B cell (primary cell): ENCODE measurements around the gene ARHGEF38. TPM values are rescaled to one million over a fixed set of nuclear protein-coding genes. Genes with fewer than 3 reads are reported as not detected.

Source experiments
- ATAC-seq: fragments of 200-7000 bp; cut with Tn5 transposase; one replicate; pipeline ENCODE4 v1.10.0; 2021; ENCODE audit warnings: low read depth, mild to moderate bottlenecking, moderate number of reproducible peaks, moderate library complexity
- CTCF ChIA-PET: fragments of 350-600 bp; sonication (Branson Sonifier 250); formaldehyde crosslinking; loops from one replicate; lab custom pipeline; 2021; ENCODE audit warnings: antibody characterized with exemption, inconsistent platforms; lab: Charles Lee
- POLR2A ChIA-PET: fragments of 350-600 bp; sonication (Branson Sonifier 250); formaldehyde crosslinking; loops from one replicate; lab custom pipeline; 2021; ENCODE audit warnings: antibody characterized with exemption; lab: Charles Lee
- DNase-seq: peaks from one replicate; pipeline ENCODE4 v3.0.0; 2013
- H2AFZ ChIP-seq: 2 replicates; pipeline ENCODE4 v1.6.1; 2012; ENCODE audit warnings: mild to moderate bottlenecking, low read depth, low read length; ENCODE audit not compliant: insufficient read depth, poor library complexity, severe bottlenecking
- H3K27ac ChIP-seq, 2 donors: 1 replicate in 1 of 2; 2 replicates in 1 of 2; pipeline ENCODE4 v1.5.1; 2012 to 2013; ENCODE audit warnings: low read length in 2 of 2, mild to moderate bottlenecking in 2 of 2, moderate library complexity in 1 of 2
- H3K27me3 ChIP-seq, 4 experiments: fragments of 200-600 bp in 1 of 4; sonication (generic) in 1 of 4; replicated peaks in 1 of 4; 1 replicate in 2 of 4; 2 replicates in 2 of 4; pipeline versions ENCODE4 v1.6.1 to v1.7.0; 2013 to 2016; ENCODE audit warnings: low read length in 3 of 4, mild to moderate bottlenecking in 2 of 4, mixed read lengths in 1 of 4, moderate library complexity in 1 of 4; ENCODE audit not compliant: insufficient read depth in 4 of 4, control insufficient read depth in 3 of 4; ENCODE audit errors: control extremely low read depth in 1 of 4
- H3K36me3 ChIP-seq, 2 experiments: replicated peaks in 1 of 2; 1 replicate in 1 of 2; 2 replicates in 1 of 2; pipeline versions ENCODE4 v1.6.1 to v1.7.1; 2013; ENCODE audit warnings: low read length in 1 of 2; ENCODE audit not compliant: insufficient read depth in 2 of 2, control insufficient read depth in 1 of 2; ENCODE audit errors: control extremely low read depth in 1 of 2, extremely low read depth in 1 of 2
- H3K4me1 ChIP-seq, 2 donors: fragments of 200-600 bp in 1 of 2; sonication (generic) in 1 of 2; 1 replicate in 1 of 2; 2 replicates in 1 of 2; pipeline versions ENCODE4 v1.5.1 to v1.6.1; 2013 to 2017; ENCODE audit warnings: low read length in 2 of 2; ENCODE audit not compliant: control insufficient read depth in 2 of 2, insufficient read depth in 2 of 2
- H3K4me2 ChIP-seq: replicated peaks from 2 replicates; pipeline ENCODE3; 2012; ENCODE audit warnings: mild to moderate bottlenecking, low read depth, low read length; ENCODE audit not compliant: poor library complexity, severe bottlenecking
- H3K4me3 ChIP-seq, 5 experiments: fragments of 200-600 bp in 1 of 5; sonication (generic) in 1 of 5; 1 replicate in 3 of 5; 2 replicates in 2 of 5; pipeline versions ENCODE4 v1.5.1 to v1.7.0; 2011 to 2016; ENCODE audit warnings: low read length in 4 of 5, mild to moderate bottlenecking in 4 of 5, low read depth in 2 of 5, control low read depth in 1 of 5, moderate library complexity in 1 of 5; ENCODE audit not compliant: insufficient read depth in 1 of 5; ENCODE audit errors: control extremely low read depth in 1 of 5, extremely low read depth in 1 of 5
- H3K79me2 ChIP-seq: fragments of 200-600 bp; sonication (generic); one replicate; pipeline ENCODE4 v1.6.0; 2016; ENCODE audit warnings: low read length; ENCODE audit not compliant: control insufficient read depth, insufficient read depth
- H3K9ac ChIP-seq: fragments of 200-600 bp; sonication (generic); 2 replicates; pipeline ENCODE4 v1.6.1; 2017; ENCODE audit warnings: mild to moderate bottlenecking, low read length, moderate library complexity
- H3K9me3 ChIP-seq, 3 donors: one replicate each; pipeline versions ENCODE4 v1.6.1 to v1.7.1; 2013; ENCODE audit warnings: low read length in 2 of 3; ENCODE audit not compliant: control insufficient read depth in 2 of 3, insufficient read depth in 1 of 3; ENCODE audit errors: control extremely low read depth in 1 of 3
- H4K20me1 ChIP-seq: 2 replicates; pipeline ENCODE4 v1.6.0; 2012; ENCODE audit warnings: mild to moderate bottlenecking, low read length; ENCODE audit not compliant: insufficient read depth, control insufficient read depth, poor library complexity, severe bottlenecking
- H3K27ac Mint-ChIP-seq: one replicate; pipeline ENCODE4 v1.8.0; 2021; ENCODE audit warnings: mixed read lengths
- H3K27me3 Mint-ChIP-seq: one replicate; pipeline ENCODE4 v1.8.0; 2021; ENCODE audit warnings: mixed read lengths
- H3K4me1 Mint-ChIP-seq: one replicate; pipeline ENCODE4 v1.8.0; 2021; ENCODE audit warnings: mixed read lengths
- H3K4me3 Mint-ChIP-seq: one replicate; pipeline ENCODE4 v1.8.0; 2021; ENCODE audit warnings: mixed read lengths
- H3K9me3 Mint-ChIP-seq: one replicate; pipeline ENCODE4 v1.8.0; 2022; ENCODE audit warnings: mixed read lengths; ENCODE audit not compliant: insufficient read depth
- EZH2 ChIP-seq: IDR thresholded peaks from 2 replicates; pipeline ENCODE4 v1.6.1; 2012; ENCODE audit warnings: borderline replicate concordance, low read depth, mild to moderate bottlenecking, moderate library complexity, low read length; ENCODE audit not compliant: insufficient read depth, poor library complexity, severe bottlenecking
- WGBS: methylation state at CpG from one replicate; pipeline ENCODE4 v1.1.5; 2013; ENCODE audit warnings: missing lambda C conversion rate; ENCODE audit not compliant: insufficient coverage; 5-methylcytosine and 5-hydroxymethylcytosine counted together
- intact Hi-C: fragments of 100-400 bp; cut with micrococcal nuclease; formaldehyde crosslinking; loops from one replicate; pipeline ENCODE4 v1.10.0; 2022
- polyA plus RNA-seq: library from polyadenylated mRNA; depleted of rRNA; stranded (reverse); fragments of >200 nt; gene quantifications from 2 replicates; pipeline ENCODE4 v1.2.3, GENCODE V29; 2012
- total RNA-seq, 2 donors: library from RNA; stranded (reverse); fragments of 120-200 nt in 1 of 2; gene quantifications; 1 replicate in 1 of 2; 2 replicates in 1 of 2; pipeline versions ENCODE4 v1.2.3 to v1.2.4, GENCODE V29; 2013 to 2022
- TF ChIP-seq, protein P1 (sequence below): fragments of 200-600 bp; IDR thresholded peaks from one replicate; pipeline ENCODE4 v1.8.0; 2022; ENCODE audit warnings: antibody characterized with exemption, mild to moderate bottlenecking

ARHGEF38 gene
- total and polyA plus RNA-seq, 2 donors (not counting 1 experiment from before 2014, with no cell fraction given): not detected

DNA sequence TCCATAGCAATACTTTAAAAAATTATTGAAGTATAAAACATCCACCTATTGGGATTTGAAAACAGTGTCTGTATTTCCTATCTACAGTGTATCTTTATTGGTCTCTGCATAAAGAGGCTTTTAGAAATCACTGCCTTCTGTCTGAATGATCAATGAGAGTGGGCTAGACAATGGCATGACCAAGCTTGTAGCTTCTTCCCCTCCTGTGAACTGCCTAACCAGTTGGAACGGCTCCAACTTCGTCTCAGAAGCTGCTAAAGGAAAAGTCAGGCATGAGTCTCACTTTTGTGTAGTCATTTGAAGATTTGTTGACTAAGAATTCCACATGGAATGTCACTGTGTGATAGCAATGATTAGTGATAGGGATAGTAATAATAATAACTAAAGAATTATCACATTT, 91.8 kb downstream of the ARHGEF38 start:
- no peaks in the 10 kb centered on the region for H3K4me1 ChIP-seq
- no peak overlapping the region for H3K4me2 ChIP-seq
- WGBS: no CpG with 5 or more reads among the region's 2 CpGs
- H3K9ac ChIP-seq: no peak overlapping the region
- Mint-ChIP-seq H3K9me3 (no peaks in the 10 kb centered on the region), H3K27me3 (peaks cover 17% of the 10 kb centered on the region), H3K4me3 (no peak overlapping the region), H3K4me1 (no peaks in the 10 kb centered on the region), H3K27ac (no peak overlapping the region)
- ATAC-seq (no peak), DNase-seq (no peak)
- intact Hi-C loops: no loop called here
- no peaks in the 10 kb centered on the region for H3K79me2 ChIP-seq
- no peaks in the 10 kb centered on the region for H3K36me3 ChIP-seq
- no peaks in the 10 kb centered on the region for H3K9me3 ChIP-seq
- TF ChIP-seq, protein P1, sequence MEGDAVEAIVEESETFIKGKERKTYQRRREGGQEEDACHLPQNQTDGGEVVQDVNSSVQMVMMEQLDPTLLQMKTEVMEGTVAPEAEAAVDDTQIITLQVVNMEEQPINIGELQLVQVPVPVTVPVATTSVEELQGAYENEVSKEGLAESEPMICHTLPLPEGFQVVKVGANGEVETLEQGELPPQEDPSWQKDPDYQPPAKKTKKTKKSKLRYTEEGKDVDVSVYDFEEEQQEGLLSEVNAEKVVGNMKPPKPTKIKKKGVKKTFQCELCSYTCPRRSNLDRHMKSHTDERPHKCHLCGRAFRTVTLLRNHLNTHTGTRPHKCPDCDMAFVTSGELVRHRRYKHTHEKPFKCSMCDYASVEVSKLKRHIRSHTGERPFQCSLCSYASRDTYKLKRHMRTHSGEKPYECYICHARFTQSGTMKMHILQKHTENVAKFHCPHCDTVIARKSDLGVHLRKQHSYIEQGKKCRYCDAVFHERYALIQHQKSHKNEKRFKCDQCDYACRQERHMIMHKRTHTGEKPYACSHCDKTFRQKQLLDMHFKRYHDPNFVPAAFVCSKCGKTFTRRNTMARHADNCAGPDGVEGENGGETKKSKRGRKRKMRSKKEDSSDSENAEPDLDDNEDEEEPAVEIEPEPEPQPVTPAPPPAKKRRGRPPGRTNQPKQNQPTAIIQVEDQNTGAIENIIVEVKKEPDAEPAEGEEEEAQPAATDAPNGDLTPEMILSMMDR: no peak
- no peak for TF ChIP-seq EZH2
- no peak overlapping the region for H3K27ac ChIP-seq
- ChIA-PET POLR2A (no interaction called here), CTCF (interaction anchor here (0.6 kb wide), 1 partner anchor 66 kb away, joined by 3 read pairs; no protein-coding TSS in a partner anchor)
- no peaks in the 10 kb centered on the region for H4K20me1 ChIP-seq
- H3K4me3 ChIP-seq: no peak overlapping the region
- H2AFZ ChIP-seq: no peak overlapping the region
- H3K27me3 ChIP-seq: no peaks in the 10 kb centered on the region

DNA sequence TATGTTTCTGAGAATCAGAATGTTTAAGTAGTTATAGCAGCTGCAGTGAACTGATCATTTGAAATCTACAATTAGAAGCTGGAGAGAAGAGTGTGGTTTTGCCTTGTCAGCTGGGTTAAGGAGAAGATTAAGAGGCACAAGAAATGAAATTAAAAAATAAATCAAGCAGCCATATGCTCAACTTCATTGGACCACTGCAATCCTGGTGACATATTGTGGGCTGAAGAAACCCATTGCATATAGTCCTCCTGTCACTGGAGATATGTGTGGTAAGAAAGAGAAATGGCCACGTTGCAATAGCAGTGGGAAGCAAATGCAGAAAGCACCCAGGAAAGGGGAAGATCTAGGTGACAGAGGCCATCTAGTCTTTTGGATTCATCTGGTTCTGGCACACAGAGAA, 93.0 kb downstream of the ARHGEF38 start:
- Histone ChIP-seq H4K20me1 (no peaks in the 10 kb centered on the region), H3K9me3 (no peaks in the 10 kb centered on the region), H3K27ac (no peak overlapping the region), H3K4me1 (no peaks in the 10 kb centered on the region), H3K36me3 (no peaks in the 10 kb centered on the region), H3K27me3 (no peaks in the 10 kb centered on the region), H3K4me3 (no peak overlapping the region), H3K9ac (no peak overlapping the region), H2AFZ (no peak overlapping the region), H3K79me2 (no peaks in the 10 kb centered on the region), H3K4me2 (no peak overlapping the region)
- ATAC-seq: no peak
- H3K4me1 Mint-ChIP-seq: no peaks in the 10 kb centered on the region
- TF ChIP-seq EZH2: no peak
- TF ChIP-seq, protein P1: no peak
- no peak overlapping the region for H3K27ac Mint-ChIP-seq
- no peak for DNase-seq
- CTCF ChIA-PET: no interaction called here
- POLR2A ChIA-PET: no interaction called here
- 86% methylated on average over 1 of the region's 1 CpG for WGBS
- H3K9me3 Mint-ChIP-seq: no peaks in the 10 kb centered on the region
- no peak overlapping the region for H3K4me3 Mint-ChIP-seq
- H3K27me3 Mint-ChIP-seq: peaks cover 21% of the 10 kb centered on the region
- intact Hi-C loops: no loop called here
